HG03575 (cell line): Measurements from ENCODE around the gene UHRF2.
"Not testable (repeated sequence)": the region's sequence is repeated elsewhere in the genome, so short reads cannot be mapped to it uniquely, and the experiment has no call there.

Experiments
- ATAC-seq: cut with Tn5 transposase; IDR thresholded peaks from one replicate; pipeline ENCODE4 v1.9.1; 2021; ENCODE audit not compliant: unreplicated experiment, insufficient number of reproducible peaks, low FRiP score; ENCODE audit errors: extremely low read depth

UHRF2 gene

DNA sequence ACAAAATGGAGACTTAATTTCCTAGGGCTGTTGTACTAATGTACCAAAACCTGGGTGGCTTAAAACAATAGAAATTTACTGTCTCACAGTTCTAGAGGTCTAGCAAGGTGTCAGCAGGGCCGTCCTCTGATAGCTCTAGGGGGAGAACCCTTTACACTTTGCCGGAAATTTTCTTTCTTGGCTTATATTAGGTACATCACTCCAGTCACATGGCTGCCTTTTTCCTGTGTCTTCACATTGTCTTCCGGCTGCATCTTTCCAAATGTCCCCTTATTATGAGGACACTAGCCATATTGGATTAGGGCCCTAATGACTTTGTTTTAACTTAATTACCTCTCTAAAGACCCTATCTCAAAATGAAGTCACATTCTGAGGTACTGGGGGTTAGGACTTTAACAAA is 5.8 kb downstream of the UHRF2 start:
- ATAC-seq = no peak

DNA sequence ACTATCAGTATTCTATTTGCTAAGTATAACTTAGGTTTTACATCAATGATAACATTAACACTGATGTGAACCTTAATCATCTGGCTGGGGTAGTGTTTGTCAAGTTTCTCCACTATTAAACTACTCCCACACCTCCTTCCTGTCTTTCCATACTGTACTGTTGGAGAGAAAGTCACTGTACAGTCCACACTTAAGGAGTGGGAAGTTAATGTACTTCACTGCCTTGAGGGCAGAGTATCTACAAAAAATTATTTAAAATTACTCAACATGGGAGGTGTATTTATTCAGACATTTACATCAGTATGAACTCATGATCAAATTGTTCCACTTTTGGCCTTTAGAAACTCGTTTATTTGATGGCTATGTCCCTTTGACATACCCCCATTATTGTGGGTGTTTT is 11.9 kb downstream of the UHRF2 start:
- no peak for ATAC-seq

DNA sequence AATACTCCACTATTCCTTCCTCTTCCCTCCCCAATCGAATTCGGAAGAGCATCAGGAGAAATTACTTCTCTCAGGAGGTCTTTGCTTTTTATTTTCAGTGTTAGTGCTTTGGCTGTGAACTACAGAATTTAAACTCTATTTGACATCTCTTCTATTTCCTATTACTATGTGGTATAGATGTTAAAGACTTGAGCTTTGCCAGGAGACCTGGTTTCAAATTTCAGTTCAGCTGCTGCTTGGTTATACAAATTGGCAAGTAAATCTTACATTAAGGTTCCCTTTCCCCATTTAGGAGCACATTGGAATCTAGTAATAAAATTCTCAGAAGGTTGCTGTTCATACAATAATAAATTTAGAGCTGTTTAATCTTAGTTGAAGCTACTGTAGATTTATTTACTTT is 13.1 kb downstream of the UHRF2 start:
- ATAC-seq = no peak

DNA sequence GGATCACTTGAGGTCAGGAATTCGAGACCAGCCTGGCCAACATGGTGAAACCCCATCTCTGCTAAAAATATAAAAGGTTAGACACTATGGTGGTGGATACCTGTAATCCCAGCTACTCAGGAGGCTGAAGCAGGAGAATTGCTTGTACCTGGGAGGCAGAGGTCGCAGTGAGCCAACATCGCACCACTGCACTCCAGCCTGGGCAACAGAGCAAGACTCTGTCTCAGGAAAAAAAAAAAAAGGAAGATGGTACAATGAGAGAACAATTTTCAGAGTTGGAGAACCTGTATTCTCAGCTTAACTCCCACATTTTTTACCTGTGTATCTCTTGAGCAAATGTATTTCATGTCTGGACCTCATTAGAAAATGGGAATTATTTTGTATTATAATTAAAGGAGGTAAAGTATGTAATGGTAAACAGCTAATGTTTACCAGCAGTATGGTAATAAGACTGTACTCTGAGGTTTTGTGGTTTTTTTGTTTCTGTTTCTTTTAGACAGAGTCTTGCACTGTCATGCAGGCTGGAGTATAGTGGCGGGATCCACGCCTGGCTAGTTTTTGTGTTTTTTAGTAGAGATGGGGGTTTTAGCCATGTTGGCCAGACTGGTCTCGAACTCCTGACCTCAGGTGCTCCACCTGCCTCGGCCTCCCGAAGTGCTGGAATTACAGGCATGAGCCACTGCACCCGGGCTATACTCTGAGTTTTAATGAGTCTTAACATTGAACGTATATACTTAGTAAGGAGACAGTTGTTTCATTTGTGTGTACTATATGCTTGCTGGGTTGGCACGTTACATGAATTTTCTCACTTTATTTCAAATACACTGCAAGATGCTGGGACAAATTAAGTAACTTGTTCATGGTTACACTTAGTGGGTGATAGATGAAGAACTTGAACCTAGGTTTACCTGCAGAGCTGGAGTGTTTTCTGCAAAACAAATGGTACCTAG is 16.2 kb downstream of the UHRF2 start:
- ATAC-seq = peak; percentile 97

DNA sequence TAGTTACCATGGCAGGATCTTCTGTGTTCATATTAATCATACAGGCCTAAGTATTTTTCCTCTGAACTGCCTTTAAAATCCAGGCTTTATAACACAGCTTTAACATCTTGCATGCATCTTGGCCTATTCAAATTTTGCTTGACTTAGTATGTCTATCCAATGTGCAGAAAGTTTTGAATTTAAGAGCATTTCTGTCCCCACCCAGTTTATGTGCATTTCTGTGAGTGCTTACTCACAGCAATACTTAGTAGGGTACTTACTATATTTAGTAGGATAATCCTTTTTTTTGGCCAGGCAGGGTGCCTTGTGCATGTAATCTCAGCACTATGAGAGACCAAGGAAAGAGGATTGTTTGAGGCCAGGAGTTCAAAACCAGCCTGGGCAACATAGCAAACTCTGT is 18.0 kb downstream of the UHRF2 start:
- ATAC-seq = no peak

DNA sequence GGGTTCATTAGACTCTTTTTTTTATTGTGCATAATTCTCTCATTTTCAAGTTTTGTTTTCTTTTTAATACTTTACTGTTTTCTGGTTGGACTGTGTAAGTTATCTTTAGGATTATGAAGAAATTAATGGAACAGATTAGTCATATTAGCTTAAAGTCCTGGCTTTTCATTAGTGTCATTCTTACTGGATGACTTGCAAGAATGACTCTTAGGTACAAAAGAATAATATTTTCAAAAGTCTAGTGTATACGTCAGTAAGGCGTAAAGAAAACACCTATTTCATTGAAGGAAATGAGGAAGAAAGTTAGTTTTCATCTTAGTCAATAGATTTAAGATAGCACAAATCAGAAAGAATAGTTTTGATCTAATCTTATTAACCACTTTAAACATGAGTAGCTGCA is 20.4 kb downstream of the UHRF2 start:
- ATAC-seq = no peak

DNA sequence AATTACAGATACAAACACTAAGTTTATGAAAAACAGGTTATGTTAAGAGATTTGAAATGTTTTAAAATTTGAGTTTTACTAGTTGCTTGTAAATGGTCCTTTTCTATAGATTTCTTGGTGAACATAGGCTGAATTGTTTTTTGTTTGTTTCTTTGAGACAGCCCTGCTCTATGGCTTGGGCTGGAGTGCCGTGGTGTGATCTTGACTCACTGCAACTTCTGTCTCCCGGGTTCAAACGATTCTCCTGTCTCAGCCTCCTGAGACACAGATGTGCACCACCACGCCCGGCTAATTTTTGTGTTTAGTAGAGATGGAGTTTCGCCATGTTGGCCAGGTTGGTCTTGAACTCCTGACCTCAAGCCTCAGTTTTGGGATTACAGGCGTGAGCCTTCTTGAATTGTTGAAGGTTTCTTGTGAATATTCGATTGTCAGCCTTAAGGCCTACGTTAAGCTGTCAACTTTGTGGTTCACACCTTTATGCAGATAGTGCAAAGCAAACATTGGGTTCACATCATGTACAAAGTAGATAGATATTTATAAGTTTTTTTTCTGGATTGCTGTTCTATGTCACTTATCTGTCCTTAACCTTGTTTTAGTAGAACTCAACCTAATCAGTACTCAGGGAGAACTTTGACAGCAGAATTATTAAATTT is 26.2 kb downstream of the UHRF2 start:
- no peak for ATAC-seq

DNA sequence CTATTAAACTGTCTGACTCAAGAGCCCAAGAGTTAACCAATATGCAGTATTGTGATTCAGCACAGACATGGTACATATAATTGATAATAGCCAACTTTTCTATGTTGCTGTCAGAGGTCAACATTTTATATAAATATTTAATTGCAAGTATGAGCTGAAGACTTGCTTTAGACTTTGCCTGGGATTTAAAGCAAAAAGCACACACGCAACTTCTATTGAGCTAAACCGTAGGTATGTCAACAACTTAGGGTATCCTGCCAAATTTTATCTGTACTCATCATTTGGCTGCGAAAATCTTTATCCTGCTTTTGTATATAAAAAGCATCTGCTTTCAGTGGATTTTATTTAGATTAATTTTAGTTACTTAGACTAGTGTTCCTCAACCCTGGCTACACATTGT is 27.4 kb downstream of the UHRF2 start:
- no peak for ATAC-seq

DNA sequence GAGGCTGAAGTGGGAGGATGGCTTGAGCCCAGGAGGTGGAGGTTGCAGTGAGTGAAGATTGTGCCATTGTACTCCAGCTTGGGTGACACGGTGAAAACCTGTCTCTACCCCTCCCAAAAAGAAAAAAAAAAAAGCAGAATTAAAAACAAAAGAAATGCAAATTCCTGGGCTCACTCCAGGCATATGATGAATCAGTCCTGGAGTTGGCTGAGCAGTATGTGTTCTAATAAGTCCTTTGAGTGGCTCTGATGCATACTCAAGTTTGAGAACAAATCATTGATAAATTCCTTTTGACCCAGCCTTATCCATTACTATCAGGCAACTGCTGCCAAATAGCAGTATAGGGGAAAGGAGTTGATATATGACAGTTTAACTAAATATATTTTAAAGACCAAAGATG is 28.3 kb downstream of the UHRF2 start:
- ATAC-seq = no peak

DNA sequence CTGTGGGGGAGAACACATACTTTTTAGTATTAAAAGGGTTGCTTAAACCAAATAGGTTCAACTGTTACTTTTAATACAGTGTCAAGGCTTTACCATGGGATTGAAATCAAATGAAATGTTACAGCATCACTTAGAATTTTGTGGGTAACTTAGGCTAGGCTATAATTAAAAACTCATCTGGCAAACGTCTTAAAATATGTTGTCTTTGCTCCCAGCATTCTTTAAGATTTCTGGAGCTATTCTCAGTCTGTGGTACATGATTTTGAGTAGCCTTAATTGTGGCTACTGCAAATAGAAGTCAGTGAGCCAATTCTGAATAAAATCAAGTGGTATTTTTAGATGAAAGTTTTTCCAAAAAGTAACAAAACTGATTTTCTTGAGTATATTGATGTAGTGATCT is 30.7 kb downstream of the UHRF2 start:
- no peak for ATAC-seq

DNA sequence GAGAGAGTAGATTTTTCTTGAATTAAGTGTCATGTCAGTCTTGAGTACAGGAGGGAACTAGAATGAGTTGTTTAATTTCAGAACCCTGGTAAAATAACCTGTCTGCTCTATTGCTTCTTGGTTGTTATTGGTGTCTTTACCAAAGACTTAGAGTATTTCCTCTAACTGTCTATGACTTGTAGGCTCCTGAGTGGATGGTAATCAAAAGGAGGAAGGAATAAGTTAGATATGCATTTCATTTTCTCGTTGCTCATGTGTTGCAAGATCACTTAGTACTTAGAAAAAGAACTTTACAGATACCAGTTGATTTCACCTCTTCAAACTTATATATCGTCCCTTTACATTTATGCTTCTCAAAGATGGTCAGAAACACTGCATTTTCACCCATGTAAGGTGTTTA is 31.1 kb downstream of the UHRF2 start:
- ATAC-seq = no peak

DNA sequence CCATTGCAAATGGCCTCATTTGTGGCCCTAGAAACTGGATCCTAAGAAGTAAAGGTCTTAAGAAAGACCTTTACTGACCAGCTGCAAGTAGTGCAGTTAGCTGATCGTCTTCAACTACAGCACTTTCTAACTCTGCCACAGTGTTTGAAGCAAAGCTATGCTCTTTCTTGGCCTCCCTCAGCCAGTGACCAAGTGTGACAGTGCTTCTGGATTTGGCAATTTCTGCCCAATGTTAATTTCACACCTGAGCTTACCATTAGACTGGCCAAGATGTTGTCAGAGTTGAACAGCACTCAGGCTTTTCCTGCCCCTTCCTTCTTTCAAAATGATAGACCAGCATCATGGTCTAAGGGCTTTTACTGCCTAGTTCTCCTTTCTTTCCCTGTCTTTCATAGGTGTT is 36.1 kb downstream of the UHRF2 start:
- no peak for ATAC-seq

DNA sequence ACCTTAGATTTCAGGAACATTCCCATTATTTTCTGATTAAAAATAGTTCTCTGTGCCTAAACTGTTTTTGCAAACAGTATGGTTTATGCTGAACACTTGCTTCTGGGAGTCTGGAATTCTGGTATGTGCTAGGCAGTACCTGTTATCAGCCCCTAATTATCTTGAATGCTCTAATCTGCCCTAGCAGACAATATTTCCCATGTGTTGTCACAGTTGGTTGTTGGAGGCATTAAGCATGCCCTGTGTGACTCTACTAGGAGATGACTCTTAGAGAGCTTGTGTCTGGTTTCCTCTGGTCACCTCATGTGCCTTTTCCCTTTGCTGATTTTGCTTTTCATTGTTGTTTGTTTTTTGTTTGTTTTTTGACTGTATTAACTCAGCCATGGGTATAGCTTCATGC is 36.6 kb downstream of the UHRF2 start:
- no peak for ATAC-seq

DNA sequence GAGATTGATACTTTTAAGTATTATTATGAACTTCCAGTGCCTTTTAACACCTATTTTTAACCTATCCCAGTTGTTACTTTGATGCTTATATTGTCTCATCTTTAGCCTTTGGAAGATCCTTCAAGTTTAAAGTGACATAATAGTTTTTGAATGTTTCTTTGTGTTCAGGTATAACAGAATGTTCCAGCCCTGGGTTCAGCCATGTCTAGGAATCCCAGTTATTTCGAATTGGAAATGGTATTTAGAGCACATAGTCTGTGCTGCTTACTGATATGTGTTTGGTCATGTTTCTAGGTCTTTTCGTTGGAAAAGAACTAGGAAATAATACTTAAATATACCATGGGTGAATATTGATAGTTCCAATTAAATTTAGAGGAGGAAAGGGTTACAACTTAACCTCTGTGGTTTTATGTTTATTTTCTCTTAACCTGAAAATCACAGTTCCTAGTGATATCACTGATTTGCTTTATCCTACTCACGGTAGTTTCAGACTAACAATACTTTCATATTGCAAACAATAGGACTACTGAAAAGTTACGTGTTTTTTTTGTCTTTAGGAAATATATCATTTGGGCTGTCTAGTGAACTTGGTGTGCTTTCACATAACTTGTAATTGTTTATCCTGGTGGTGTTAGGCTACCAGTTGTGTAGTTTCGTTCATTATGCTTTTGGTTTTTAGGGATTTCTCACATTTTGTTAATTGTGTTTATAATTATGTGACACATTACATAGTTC is 37.8 kb downstream of the UHRF2 start:
- no peak for ATAC-seq

DNA sequence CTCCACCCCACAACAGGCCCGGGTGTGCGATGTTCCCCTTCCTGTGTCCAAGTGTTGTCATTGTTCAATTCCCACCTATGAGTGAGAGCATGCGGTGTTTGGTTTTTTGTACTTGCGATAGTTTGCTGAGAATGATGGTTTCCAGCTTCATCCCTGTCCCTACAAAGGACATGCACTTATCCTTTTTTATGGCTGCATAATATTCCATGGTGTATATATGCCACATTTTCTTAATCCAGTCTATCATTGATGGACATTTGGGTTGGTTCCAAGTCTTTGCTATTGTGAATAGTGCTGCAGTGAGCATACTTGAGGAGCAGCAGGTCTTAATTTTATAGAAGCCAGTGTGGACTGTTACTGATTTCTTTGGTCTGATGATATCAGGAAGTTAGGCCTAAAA is 42.3 kb downstream of the UHRF2 start:
- ATAC-seq = not testable (repeated sequence)

DNA sequence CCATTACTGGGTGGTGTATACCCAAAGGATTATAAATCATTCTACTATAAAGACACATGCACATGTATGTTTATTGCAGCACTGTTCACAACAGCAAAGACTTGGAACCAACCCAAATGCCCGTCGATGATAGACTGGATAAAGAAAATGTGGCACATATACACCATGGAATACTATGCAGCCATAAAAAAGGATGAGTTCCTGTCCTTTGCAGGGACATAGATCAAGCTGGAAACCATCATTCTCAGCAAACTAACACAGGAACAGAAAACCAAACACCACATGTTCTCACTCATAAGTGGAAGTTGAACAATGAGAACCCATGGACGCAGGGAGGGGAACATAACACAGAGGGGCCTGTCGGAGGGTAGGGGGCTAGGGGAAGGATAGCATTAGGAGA is 45.7 kb downstream of the UHRF2 start:
- not testable (repeated sequence) for ATAC-seq

DNA sequence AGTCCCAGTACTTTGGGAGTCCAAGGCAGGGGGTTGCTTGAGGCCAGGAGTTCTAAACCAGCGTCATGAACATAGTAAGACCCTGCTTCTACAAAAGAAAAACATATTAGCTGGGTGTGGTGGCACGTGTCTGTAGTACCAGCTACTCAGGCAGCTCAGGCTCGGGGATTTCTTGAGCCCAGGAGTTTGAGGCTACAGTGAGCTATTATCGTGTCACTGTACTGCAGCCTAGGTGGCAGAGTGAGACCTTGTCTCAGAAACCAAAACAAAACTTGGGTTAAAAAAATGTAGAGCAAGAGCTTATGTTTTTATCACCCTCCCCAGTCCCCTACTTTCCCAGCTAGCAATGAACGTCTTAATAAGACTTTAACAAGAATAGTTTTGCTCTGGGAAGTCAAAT is 46.7 kb downstream of the UHRF2 start:
- no peak for ATAC-seq

DNA sequence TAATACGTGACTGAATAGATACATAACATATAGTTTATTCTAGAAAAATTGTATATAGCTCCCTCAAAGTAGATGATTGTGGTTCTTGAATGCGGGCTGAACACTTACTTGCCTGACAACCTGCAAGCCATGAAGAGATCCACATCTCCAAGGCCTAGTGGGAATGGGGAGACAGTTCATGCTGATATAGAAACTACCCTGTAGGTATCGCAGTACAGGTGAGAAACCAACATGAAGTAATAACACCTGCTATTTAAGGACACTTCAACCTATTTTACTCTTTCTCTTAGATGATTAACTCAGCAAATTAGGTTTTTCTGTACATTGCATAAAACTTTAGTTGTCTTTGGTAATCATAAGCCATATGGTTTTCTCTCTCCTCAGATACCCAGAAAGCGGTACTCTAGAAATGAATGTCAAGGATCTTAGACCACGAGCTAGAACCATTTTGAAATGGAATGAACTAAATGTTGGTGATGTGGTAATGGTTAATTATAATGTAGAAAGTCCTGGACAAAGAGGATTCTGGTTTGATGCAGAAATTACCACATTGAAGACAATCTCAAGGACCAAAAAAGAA is 47.3 kb downstream of the UHRF2 start:
- ATAC-seq = no peak

DNA sequence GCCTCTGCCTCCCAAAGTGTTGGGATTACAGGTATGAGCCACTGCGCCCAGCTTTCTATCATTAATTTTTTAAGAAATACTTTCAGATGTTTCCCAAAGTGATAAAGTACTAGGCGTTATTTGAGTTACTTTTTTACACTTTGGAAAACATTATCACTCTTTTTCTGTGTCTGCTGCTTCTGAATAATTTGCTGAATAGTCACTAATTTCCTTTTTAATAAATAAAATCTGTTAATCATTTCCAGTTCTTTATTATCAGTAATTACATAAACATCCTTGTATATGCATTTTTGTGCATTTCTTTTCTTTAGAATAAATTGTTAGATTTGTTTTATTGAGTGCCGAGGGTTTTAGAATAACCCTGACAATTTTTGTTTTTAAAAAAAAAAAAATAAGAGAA is 48.6 kb downstream of the UHRF2 start:
- no peak for ATAC-seq
